Keratinocyte (primary cell): ENCODE data around the gene ACKR4. TPM values are rescaled to one million over a fixed set of nuclear protein-coding genes. Genes with fewer than 3 reads are reported as not detected.

Experiments
- DNase-seq: peaks from one replicate; pipeline ENCODE4 v3.0.0-alpha.2; 2011; ENCODE audit warnings: low read depth, missing footprints, low spot score
- FAIRE-seq: peaks from 2 replicates; lab custom pipeline; 2011; peaks lifted over from hg19 to GRCh38; lab: Jason Lieb, UNC
- H2AFZ ChIP-seq: 2 replicates; pipeline ENCODE4 v1.6.0; 2012; ENCODE audit warnings: low read length, control low read depth, inconsistent platforms; ENCODE audit not compliant: control insufficient read depth
- H3K27ac ChIP-seq: 2 replicates; pipeline ENCODE4 v1.5.1; 2011; ENCODE audit warnings: low read length; ENCODE audit not compliant: control insufficient read depth, insufficient read depth
- H3K27me3 ChIP-seq: 3 replicates; pipeline ENCODE4 v1.6.0; 2011; ENCODE audit warnings: low read length; ENCODE audit not compliant: control insufficient read depth, insufficient read depth; ENCODE audit errors: extremely low read depth
- H3K36me3 ChIP-seq, 2 experiments: 2 replicates in 1 of 2; 3 replicates in 1 of 2; pipeline ENCODE4 v1.5.1; 2011; ENCODE audit warnings: low read length in 2 of 2, mild to moderate bottlenecking in 1 of 2; ENCODE audit not compliant: control insufficient read depth in 2 of 2, insufficient read depth in 2 of 2; ENCODE audit errors: extremely low read depth in 1 of 2
- H3K4me1 ChIP-seq: 3 replicates; pipeline ENCODE4 v1.5.1; 2011; ENCODE audit warnings: low read length; ENCODE audit not compliant: control insufficient read depth, insufficient read depth; ENCODE audit errors: extremely low read depth
- H3K4me2 ChIP-seq: 3 replicates; pipeline ENCODE4 v1.6.0; 2011; ENCODE audit warnings: low read depth, low read length; ENCODE audit not compliant: control insufficient read depth, insufficient read depth; ENCODE audit errors: extremely low read depth
- H3K4me3 ChIP-seq, 3 experiments: fragments of 200-600 bp in 1 of 3; sonication (generic) in 1 of 3; 2 replicates in 2 of 3; 3 replicates in 1 of 3; pipeline ENCODE4 v1.5.1; 2011 to 2016; ENCODE audit warnings: low read length in 3 of 3, mild to moderate bottlenecking in 3 of 3, control low read depth in 2 of 3, inconsistent platforms in 1 of 3, low read depth in 1 of 3, mixed read lengths in 1 of 3, mixed run types in 1 of 3, moderate library complexity in 1 of 3; ENCODE audit not compliant: control insufficient read depth in 2 of 3, insufficient read depth in 2 of 3; ENCODE audit errors: extremely low read depth in 1 of 3
- H3K79me2 ChIP-seq: 2 replicates; pipeline ENCODE4 v1.6.0; 2012; ENCODE audit warnings: low read length; ENCODE audit not compliant: control insufficient read depth, insufficient read depth
- H3K9ac ChIP-seq: 3 replicates; pipeline ENCODE4 v1.6.0; 2011; ENCODE audit warnings: low read length; ENCODE audit not compliant: control insufficient read depth, insufficient read depth; ENCODE audit errors: extremely low read depth
- H3K9me1 ChIP-seq: 3 replicates; pipeline ENCODE4 v1.6.0; 2011; ENCODE audit warnings: low read length; ENCODE audit not compliant: control insufficient read depth, insufficient read depth; ENCODE audit errors: extremely low read depth
- H3K9me3 ChIP-seq: 2 replicates; pipeline ENCODE4 v1.5.1; 2012; ENCODE audit warnings: low read depth, low read length; ENCODE audit not compliant: control insufficient read depth
- H4K20me1 ChIP-seq: 3 replicates; pipeline ENCODE4 v1.6.0; 2011; ENCODE audit warnings: low read length; ENCODE audit not compliant: control insufficient read depth, insufficient read depth; ENCODE audit errors: extremely low read depth
- EZH2 ChIP-seq: IDR thresholded peaks from one replicate; pipeline ENCODE4 v1.6.1; 2012; ENCODE audit warnings: inconsistent platforms, mild to moderate bottlenecking, low read length, moderate library complexity
- dilution Hi-C: fragments of 300-500 bp; cut with MboI; formaldehyde crosslinking; loops from one replicate; pipeline ENCODE4 v1.7.0; 2020; ENCODE audit warnings: low sequenced_read_pairs; ENCODE audit not compliant: extremely low pct_ligation_motif_present
- polyA plus RNA-seq, 5 experiments: library from polyadenylated mRNA; depleted of rRNA in 3 of 5; stranded (reverse) in 3 of 5; stranded (forward) in 1 of 5; unstranded in 1 of 5; fragments of >200 nt; gene quantifications; 1 replicate in 1 of 5; 2 replicates in 3 of 5; 3 replicates in 1 of 5; pipeline versions ENCODE4 v1.2.1 to v1.2.3, GENCODE V29; 2011 to 2012; ENCODE audit warnings: missing spikeins in 2 of 5, low read depth in 1 of 5, low replicate concordance in 1 of 5
- TF ChIP-seq, protein P1 (sequence below), 3 experiments: IDR thresholded peaks in 1 of 3; conservative IDR thresholded peaks in 1 of 3; optimal IDR thresholded peaks in 1 of 3; 2 replicates in 2 of 3; 3 replicates in 1 of 3; pipeline versions ENCODE3 to v1.5.1; 2011; ENCODE audit warnings: low read length in 3 of 3, mild to moderate bottlenecking in 3 of 3, moderate library complexity in 2 of 3, control low read depth in 1 of 3, inconsistent platforms in 1 of 3; ENCODE audit not compliant: insufficient read depth in 2 of 3; ENCODE audit errors: extremely low read depth in 1 of 3

Gene ACKR4
- polyA plus RNA-seq, 1 donor (not counting 4 experiments of a cell fraction or from before 2014, with no cell fraction given), result 0.67 TPM

DNA sequence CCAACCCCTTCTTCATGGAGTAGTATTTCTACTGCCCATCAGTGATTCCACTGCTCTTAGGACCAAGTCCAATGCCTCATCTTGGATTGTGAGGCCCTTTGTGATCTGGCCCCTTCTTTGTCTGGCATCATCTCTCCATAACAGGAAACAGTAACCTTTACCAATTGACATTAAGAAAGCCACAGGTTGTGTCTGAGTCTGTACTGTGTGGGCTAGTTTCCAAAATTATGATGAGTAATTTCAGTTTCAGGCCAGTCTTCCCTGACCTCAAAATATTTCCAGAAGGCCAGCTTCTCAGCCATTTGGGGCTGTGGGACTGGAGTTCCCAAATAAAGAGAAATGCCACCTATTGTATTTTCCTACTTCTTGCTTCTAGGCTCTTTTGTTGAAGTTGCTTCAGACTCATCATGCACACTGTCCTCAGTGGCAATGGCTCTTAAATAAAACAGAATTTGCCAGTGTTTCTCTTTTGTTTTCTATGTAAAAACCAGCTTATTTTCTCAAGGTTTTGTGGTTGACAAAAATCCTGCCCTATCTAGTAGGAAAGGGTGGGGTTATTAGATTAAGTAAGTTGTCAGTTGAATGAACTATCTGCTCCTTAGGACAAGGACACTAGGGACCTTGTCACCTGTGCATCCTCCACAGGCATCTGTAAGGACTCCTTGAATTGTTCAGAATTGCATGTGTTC lies 47.0 kb upstream of the ACKR4 start:
- Histone ChIP-seq H3K27ac (no peak overlapping the region), H3K27me3 (no peaks in the 10 kb centered on the region), H3K4me1 (peaks cover 13% of the 10 kb centered on the region), H3K79me2 (no peaks in the 10 kb centered on the region), H3K9me1 (no peaks in the 10 kb centered on the region), H4K20me1 (no peaks in the 10 kb centered on the region), H3K9me3 (no peaks in the 10 kb centered on the region), H3K36me3 (no peaks in the 10 kb centered on the region), H3K4me2 (no peak overlapping the region), H3K9ac (no peak overlapping the region), H3K4me3 (no peak overlapping the region), H2AFZ (no peak overlapping the region)
- TF ChIP-seq, protein P1, sequence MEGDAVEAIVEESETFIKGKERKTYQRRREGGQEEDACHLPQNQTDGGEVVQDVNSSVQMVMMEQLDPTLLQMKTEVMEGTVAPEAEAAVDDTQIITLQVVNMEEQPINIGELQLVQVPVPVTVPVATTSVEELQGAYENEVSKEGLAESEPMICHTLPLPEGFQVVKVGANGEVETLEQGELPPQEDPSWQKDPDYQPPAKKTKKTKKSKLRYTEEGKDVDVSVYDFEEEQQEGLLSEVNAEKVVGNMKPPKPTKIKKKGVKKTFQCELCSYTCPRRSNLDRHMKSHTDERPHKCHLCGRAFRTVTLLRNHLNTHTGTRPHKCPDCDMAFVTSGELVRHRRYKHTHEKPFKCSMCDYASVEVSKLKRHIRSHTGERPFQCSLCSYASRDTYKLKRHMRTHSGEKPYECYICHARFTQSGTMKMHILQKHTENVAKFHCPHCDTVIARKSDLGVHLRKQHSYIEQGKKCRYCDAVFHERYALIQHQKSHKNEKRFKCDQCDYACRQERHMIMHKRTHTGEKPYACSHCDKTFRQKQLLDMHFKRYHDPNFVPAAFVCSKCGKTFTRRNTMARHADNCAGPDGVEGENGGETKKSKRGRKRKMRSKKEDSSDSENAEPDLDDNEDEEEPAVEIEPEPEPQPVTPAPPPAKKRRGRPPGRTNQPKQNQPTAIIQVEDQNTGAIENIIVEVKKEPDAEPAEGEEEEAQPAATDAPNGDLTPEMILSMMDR (optimal IDR thresholded peaks at IDR 0.05 in 1 of 3, IDR thresholded peaks at IDR 0.05 in 1 of 3, conservative IDR thresholded peaks at IDR 0.05 in 1 of 3; ENCODE audit: extremely low read depth in 1 of 3, insufficient read depth in 2 of 3, low read length in 3 of 3), result no peak
- no peak for TF ChIP-seq EZH2
- no peak for DNase-seq
- dilution Hi-C loops, result no loop called here
- FAIRE-seq, result peak; percentile 49

DNA sequence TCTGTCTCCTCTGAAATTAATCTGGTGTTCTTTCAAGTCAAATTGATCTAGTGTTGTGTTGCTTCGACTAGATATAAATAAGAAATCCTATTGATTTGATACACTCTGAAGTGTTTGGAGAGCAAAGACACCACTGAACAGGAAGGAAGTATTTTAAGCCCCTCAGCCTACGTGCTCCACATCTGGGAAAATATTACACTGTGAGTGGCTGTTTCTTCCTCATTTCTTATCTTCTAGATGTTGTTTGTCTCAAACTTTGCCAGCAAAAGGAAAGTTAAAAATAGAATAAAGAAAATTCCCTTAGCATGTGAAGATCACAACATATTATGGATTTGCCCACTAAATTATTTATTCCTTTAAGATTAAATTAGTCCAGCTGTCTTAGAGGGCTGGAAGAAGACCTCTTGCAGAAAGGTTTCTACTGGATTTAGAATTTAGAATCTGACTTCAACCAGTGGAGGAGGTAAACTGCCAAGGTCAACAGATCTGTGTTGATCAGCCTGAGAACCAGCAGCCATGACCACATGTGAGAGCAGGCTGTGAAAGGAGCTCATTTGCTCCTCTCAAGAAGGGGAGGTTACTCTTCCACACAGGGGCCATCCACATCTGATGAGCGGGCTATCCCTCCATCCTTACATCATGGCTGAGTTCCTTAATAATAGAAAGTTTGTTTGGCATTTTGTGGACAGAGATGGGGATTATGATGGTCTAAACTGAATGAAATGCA lies 46.3 kb upstream of the ACKR4 start:
- no peak for TF ChIP-seq EZH2
- TF ChIP-seq, protein P1 (optimal IDR thresholded peaks at IDR 0.05 in 1 of 3, IDR thresholded peaks at IDR 0.05 in 1 of 3, conservative IDR thresholded peaks at IDR 0.05 in 1 of 3; ENCODE audit: extremely low read depth in 1 of 3, insufficient read depth in 2 of 3, low read length in 3 of 3), result no peak
- DNase-seq (no peak), FAIRE-seq (no peak)
- H3K79me2 ChIP-seq, result no peaks in the 10 kb centered on the region
- H3K4me1 ChIP-seq, result peaks cover 13% of the 10 kb centered on the region
- H3K27ac ChIP-seq, result no peak overlapping the region
- H3K9ac ChIP-seq, result no peak overlapping the region
- no peaks in the 10 kb centered on the region for H3K9me3 ChIP-seq
- H3K27me3 ChIP-seq, result no peaks in the 10 kb centered on the region
- no peaks in the 10 kb centered on the region for H4K20me1 ChIP-seq
- dilution Hi-C loops, result no loop called here
- no peaks in the 10 kb centered on the region for H3K9me1 ChIP-seq
- H3K4me3 ChIP-seq, result no peak overlapping the region
- H3K4me2 ChIP-seq, result no peak overlapping the region
- no peak overlapping the region for H2AFZ ChIP-seq
- H3K36me3 ChIP-seq, result no peaks in the 10 kb centered on the region
